Measurements from ENCODE around the gene ACADS. TPM values are rescaled to one million over a fixed set of nuclear protein-coding genes. Genes with fewer than 3 reads are reported as not detected.

ACADS gene
- total RNA-seq, 4 donors from 2014 or later = 166 to 224 (median 200) TPM

DNA sequence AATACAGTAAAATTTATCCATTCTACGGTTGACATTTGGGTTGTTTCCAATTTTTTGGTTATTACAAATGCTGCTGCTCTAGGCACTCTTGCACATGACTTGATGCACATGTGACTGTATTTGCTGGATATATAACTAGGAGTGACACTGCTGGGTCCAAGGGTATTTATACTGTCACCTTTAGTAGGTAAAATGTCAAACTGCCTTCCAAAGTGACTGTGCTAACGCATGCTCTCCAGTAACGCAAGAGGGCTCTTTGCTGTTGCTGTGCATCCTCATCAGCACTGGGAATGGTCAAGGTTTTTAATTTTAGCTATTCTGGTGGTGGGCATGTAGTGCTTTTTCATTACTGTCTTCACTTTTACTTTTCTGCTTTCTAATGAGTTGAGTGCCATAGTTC is 62.3 kb downstream of the ACADS start:
- no peak for TF ChIP-seq POLR2A (IDR thresholded peaks at IDR 0.05)
- TF ChIP-seq, protein P1, sequence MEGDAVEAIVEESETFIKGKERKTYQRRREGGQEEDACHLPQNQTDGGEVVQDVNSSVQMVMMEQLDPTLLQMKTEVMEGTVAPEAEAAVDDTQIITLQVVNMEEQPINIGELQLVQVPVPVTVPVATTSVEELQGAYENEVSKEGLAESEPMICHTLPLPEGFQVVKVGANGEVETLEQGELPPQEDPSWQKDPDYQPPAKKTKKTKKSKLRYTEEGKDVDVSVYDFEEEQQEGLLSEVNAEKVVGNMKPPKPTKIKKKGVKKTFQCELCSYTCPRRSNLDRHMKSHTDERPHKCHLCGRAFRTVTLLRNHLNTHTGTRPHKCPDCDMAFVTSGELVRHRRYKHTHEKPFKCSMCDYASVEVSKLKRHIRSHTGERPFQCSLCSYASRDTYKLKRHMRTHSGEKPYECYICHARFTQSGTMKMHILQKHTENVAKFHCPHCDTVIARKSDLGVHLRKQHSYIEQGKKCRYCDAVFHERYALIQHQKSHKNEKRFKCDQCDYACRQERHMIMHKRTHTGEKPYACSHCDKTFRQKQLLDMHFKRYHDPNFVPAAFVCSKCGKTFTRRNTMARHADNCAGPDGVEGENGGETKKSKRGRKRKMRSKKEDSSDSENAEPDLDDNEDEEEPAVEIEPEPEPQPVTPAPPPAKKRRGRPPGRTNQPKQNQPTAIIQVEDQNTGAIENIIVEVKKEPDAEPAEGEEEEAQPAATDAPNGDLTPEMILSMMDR (IDR thresholded peaks at IDR 0.05 in 4 of 5, conservative IDR thresholded peaks at IDR 0.05 in 1 of 5) = no peak
- Histone ChIP-seq H3K36me3 (no peaks in the 10 kb centered on the region), H3K9me3 (no peaks in the 10 kb centered on the region), H3K4me1 (peaks cover 0 to 17% of the 10 kb centered on the region in 2 donors), H3K27me3 (no peaks in the 10 kb centered on the region), H3K27ac (no peak overlapping the region), H3K4me3 (no peak overlapping the region)
- ATAC-seq = no peak
- in situ Hi-C loops (cut with MboI; ENCODE audit: low sequenced_read_pairs in 4 of 4) = no loop called here
- intact Hi-C loops (cut with DNase I; ENCODE audit: low total_unique reads) = no loop called here
- no peak for DNase-seq

Other genes with a start within 250 kb of the ACADS start
- gene DYNLL1, start 229.7 kb upstream of the ACADS start, total RNA-seq = 10 to 100 TPM; 16.7 to 45.0 (median 32.6) TPM
- 10 to 100 TPM; 34.5 to 47.3 (median 39.2) TPM for gene COQ5, start 196.7 kb upstream of the ACADS start, total RNA-seq
- gene RNF10, start 191.5 kb upstream of the ACADS start, total RNA-seq = 100 to 1,000 TPM; 152 to 282 (median 247) TPM
- gene POP5, start 144.4 kb upstream of the ACADS start, total RNA-seq = 10 to 100 TPM; 12.2 to 23.3 (median 15.2) TPM
- 1 to 10 TPM in 1 of 4 donors, under 1 TPM in 2, not detected in 1; 0.52 to 1.6 (median 0.62) TPM for gene CABP1, start 85.2 kb upstream of the ACADS start, total RNA-seq
- gene MLEC, start 38.7 kb upstream of the ACADS start, total RNA-seq = 10 to 100 TPM; 46.5 to 89.4 (median 60.1) TPM
- 1 to 10 TPM; 4.7 to 8.7 (median 7.8) TPM for gene UNC119B, start 15.4 kb upstream of the ACADS start, total RNA-seq
- 10 to 100 TPM; 10.1 to 21.3 (median 10.6) TPM for gene SPPL3, start 178.5 kb downstream of the ACADS start, total RNA-seq

Data from gastrocnemius medialis (tissue), 4 donors.